Trophoblast cell (in vitro differentiated cells and primary cell): Measurements from ENCODE around the gene TMEM234.

Experiments used
- DNase-seq, 2 donors: peaks; one replicate each; pipeline ENCODE4 v3.0.0-alpha.2; 2016
- H2AFZ ChIP-seq: 2 replicates; pipeline ENCODE4 v1.6.1; 2013; ENCODE audit warnings: low read length, moderate library complexity, mild to moderate bottlenecking; ENCODE audit not compliant: insufficient read depth, poor library complexity
- H2AK5ac ChIP-seq: 2 replicates; pipeline ENCODE4 v1.6.1; 2013; ENCODE audit warnings: mild to moderate bottlenecking, low read length
- H2BK120ac ChIP-seq: 2 replicates; pipeline ENCODE4 v1.6.1; 2013; ENCODE audit warnings: low read length, mild to moderate bottlenecking, moderate library complexity; ENCODE audit not compliant: insufficient read depth, poor library complexity
- H2BK12ac ChIP-seq: 2 replicates; pipeline ENCODE4 v1.6.1; 2013; ENCODE audit warnings: mild to moderate bottlenecking, low read length, moderate library complexity
- H2BK5ac ChIP-seq: 2 replicates; pipeline ENCODE4 v1.6.1; 2013; ENCODE audit warnings: low read length, low read depth, moderate library complexity, mild to moderate bottlenecking; ENCODE audit not compliant: poor library complexity
- H3K14ac ChIP-seq: 2 replicates; pipeline ENCODE4 v1.6.1; 2013; ENCODE audit warnings: mild to moderate bottlenecking, low read length
- H3K18ac ChIP-seq: 2 replicates; pipeline ENCODE4 v1.6.1; 2013; ENCODE audit warnings: mild to moderate bottlenecking, low read length
- H3K23ac ChIP-seq: 2 replicates; pipeline ENCODE4 v1.6.1; 2013; ENCODE audit warnings: low read length
- H3K27ac ChIP-seq: 2 replicates; pipeline ENCODE4 v1.5.1; 2013; ENCODE audit warnings: low read depth, mild to moderate bottlenecking, inconsistent platforms, low read length, moderate library complexity
- H3K27me3 ChIP-seq: 2 replicates; pipeline ENCODE4 v1.6.1; 2013; ENCODE audit warnings: inconsistent platforms, mild to moderate bottlenecking, low read length, moderate library complexity; ENCODE audit not compliant: insufficient read depth
- H3K36me3 ChIP-seq, 2 experiments: 1 replicate in 1 of 2; 2 replicates in 1 of 2; pipeline ENCODE4 v1.6.1; 2013; ENCODE audit warnings: low read length in 2 of 2, mild to moderate bottlenecking in 2 of 2, moderate library complexity in 1 of 2; ENCODE audit not compliant: insufficient read depth in 2 of 2, control insufficient read depth in 1 of 2
- H3K4ac ChIP-seq: 2 replicates; pipeline ENCODE4 v1.6.1; 2013; ENCODE audit warnings: low read depth, mild to moderate bottlenecking, low read length, moderate library complexity
- H3K4me1 ChIP-seq, 2 experiments: 1 replicate in 1 of 2; 2 replicates in 1 of 2; pipeline ENCODE4 v1.6.1; 2013; ENCODE audit warnings: low read length in 2 of 2, mild to moderate bottlenecking in 2 of 2, moderate library complexity in 1 of 2; ENCODE audit not compliant: insufficient read depth in 2 of 2, control insufficient read depth in 1 of 2
- H3K4me2 ChIP-seq: 2 replicates; pipeline ENCODE4 v1.6.1; 2013; ENCODE audit warnings: inconsistent platforms, mild to moderate bottlenecking, low read length, moderate library complexity
- H3K4me3 ChIP-seq: 2 replicates; pipeline ENCODE4 v1.5.1; 2013; ENCODE audit warnings: mild to moderate bottlenecking, low read depth, low read length, inconsistent platforms
- H3K79me1 ChIP-seq: one replicate; pipeline ENCODE4 v1.6.1; 2013; ENCODE audit warnings: low read length
- H3K79me2 ChIP-seq: 2 replicates; pipeline ENCODE4 v1.6.1; 2013; ENCODE audit warnings: low read length, mild to moderate bottlenecking; ENCODE audit not compliant: control insufficient read depth, insufficient read depth, poor library complexity
- H3K9ac ChIP-seq: 2 replicates; pipeline ENCODE4 v1.6.1; 2013; ENCODE audit warnings: mild to moderate bottlenecking, low read length
- H3K9me3 ChIP-seq: 2 replicates; pipeline ENCODE4 v1.6.1; 2013; ENCODE audit warnings: low read depth, mild to moderate bottlenecking, control low read depth, inconsistent platforms, low read length; ENCODE audit not compliant: insufficient read depth
- H4K12ac ChIP-seq: 2 replicates; pipeline ENCODE4 v1.6.1; 2013; ENCODE audit warnings: low read depth, mild to moderate bottlenecking, low read length, moderate library complexity
- H4K8ac ChIP-seq: 2 replicates; pipeline ENCODE4 v1.6.1; 2013; ENCODE audit warnings: low read depth, mild to moderate bottlenecking, low read length, moderate library complexity
- H4K91ac ChIP-seq: one replicate; pipeline ENCODE4 v1.6.1; 2013; ENCODE audit warnings: low read depth, mild to moderate bottlenecking, low read length, moderate library complexity
- WGBS: extraction: QIAGEN DNeasy Blood & Tissue Kit; methylation state at CpG from one replicate; pipeline ENCODE4 v1.1.7; 2013; ENCODE audit warnings: missing lambda C conversion rate; ENCODE audit not compliant: insufficient read length, insufficient coverage; ENCODE audit errors: extremely low coverage; 5-methylcytosine and 5-hydroxymethylcytosine counted together

TMEM234 gene

DNA sequence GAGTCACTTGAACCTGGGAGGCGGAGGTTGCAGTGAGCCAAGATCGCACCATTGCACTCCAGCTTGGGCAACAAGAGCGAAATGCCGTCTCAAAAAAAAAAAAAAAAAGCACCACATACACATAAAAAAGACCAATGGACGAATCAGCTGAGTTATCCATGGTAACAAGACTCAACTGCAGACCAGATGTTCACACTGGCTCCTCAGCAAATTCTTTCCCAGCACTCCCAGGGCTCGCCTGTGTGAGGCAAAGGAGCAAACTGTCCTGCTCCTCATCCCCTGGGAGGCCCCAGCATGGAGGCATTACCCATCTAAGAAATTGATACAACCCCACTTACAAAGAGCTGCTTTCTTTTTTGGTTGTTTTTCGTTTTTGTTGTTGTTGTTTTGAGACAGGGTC is 3.1 kb downstream of the TMEM234 start:
- H3K4ac ChIP-seq: no peak overlapping the region
- H3K4me3 ChIP-seq: no peak overlapping the region
- no peak overlapping the region for H3K23ac ChIP-seq
- peaks cover 11% of the 10 kb centered on the region for H3K79me2 ChIP-seq
- no peak overlapping the region for H2AK5ac ChIP-seq
- no peak overlapping the region for H4K91ac ChIP-seq
- no peak overlapping the region for H2BK120ac ChIP-seq
- peaks cover 24 to 33% of the 10 kb centered on the region in 2 experiments for H3K36me3 ChIP-seq
- H2BK12ac ChIP-seq: no peak overlapping the region
- H3K4me1 ChIP-seq: peaks cover 7% of the 10 kb centered on the region in 2 experiments
- H4K12ac ChIP-seq: no peak overlapping the region
- no peaks in the 10 kb centered on the region for H3K27me3 ChIP-seq
- DNase-seq: no peak
- no peak overlapping the region for H2AFZ ChIP-seq
- H3K14ac ChIP-seq: no peak overlapping the region
- no peak overlapping the region for H3K4me2 ChIP-seq
- H3K27ac ChIP-seq: no peak overlapping the region
- H4K8ac ChIP-seq: no peak overlapping the region
- peaks cover 9% of the 10 kb centered on the region for H3K79me1 ChIP-seq
- WGBS: no CpG with 5 or more reads among the region's 7 CpGs
- no peak overlapping the region for H2BK5ac ChIP-seq
- no peak overlapping the region for H3K18ac ChIP-seq
- no peak overlapping the region for H3K9ac ChIP-seq
- H3K9me3 ChIP-seq: peaks cover 1% of the 10 kb centered on the region

DNA sequence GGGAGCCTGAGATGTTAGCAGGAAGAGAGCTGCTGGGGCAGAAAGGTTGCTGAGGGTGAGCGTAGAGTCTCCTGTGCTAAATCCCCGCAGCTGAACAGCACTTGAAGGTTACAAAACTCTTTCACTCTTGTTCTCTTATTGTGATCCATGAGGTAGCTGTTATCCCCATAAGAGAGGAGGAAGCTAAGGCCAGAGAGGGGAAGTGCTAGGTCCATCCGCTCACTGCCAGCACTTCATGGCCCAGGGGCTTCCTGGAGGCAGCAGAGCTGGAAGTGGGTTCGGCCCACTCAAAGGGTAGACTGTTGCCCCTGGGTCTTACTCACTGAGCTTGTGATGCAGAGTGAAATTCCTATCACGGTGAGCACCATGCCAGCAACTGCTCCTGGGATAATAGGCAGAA is 5.6 kb downstream of the TMEM234 start:
- Histone ChIP-seq H3K4me2 (no peak overlapping the region), H4K12ac (no peak overlapping the region), H3K4ac (no peak overlapping the region), H2BK12ac (no peak overlapping the region), H3K18ac (no peak overlapping the region), H2BK120ac (no peak overlapping the region), H3K79me1 (no peaks in the 10 kb centered on the region), H3K4me1 (peaks cover 5 to 7% of the 10 kb centered on the region in 2 experiments), H2AK5ac (no peak overlapping the region), H3K9ac (no peak overlapping the region), H4K91ac (no peak overlapping the region), H3K27ac (no peak overlapping the region), H2BK5ac (no peak overlapping the region), H3K27me3 (no peaks in the 10 kb centered on the region), H3K23ac (no peak overlapping the region), H3K4me3 (no peak overlapping the region), H4K8ac (no peak overlapping the region), H2AFZ (no peak overlapping the region), H3K36me3 (peaks cover 23 to 28% of the 10 kb centered on the region in 2 experiments), H3K79me2 (no peaks in the 10 kb centered on the region), H3K9me3 (no peaks in the 10 kb centered on the region), H3K14ac (no peak overlapping the region)
- WGBS: no CpG with 5 or more reads among the region's 5 CpGs
- DNase-seq: no peak

DNA sequence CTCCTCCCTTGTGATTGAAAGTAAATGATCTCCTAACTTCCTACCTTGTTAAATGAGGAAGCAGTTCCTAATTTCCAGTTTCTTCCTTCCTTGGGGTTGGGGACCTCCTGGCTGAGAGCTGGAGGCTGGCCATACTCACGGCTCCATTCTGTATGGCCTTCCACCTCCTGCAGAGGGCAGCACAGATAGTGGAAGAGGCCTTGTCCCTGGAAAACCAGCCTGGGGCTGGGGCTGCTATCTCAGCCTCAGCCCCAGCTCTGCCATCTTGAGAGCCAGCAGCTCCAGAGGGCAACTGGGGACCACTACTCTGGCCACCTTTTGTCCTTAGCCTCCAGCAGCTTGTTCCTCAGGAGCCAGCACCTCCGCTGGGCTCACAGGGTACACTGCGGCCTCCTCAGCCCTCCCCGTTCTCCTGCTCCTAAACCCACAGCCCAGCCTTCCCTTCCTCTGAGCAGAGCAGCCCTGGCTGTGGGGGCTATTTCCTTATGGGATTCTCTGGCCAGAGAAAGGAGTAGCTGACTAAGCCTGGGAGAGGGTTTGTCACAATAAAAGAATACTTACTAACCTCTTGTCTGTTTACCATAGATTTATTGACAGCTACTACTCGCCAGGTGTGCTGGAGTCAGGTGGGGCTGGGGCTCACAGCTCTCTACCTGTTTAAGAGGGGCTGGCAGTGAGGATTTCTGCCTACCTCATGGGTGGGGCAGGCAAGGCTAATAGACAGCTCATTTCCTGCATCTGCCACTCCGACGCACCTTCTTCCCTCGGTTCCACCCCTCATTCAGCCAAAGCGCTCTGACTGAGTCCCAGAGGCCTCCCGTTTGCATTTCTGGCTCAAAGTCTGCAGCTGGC is 6.3 kb downstream of the TMEM234 start:
- Histone ChIP-seq H2BK5ac (no peak overlapping the region), H3K79me1 (no peaks in the 10 kb centered on the region), H3K4me3 (no peak overlapping the region), H4K12ac (no peak overlapping the region), H2BK12ac (no peak overlapping the region), H3K14ac (no peak overlapping the region), H3K27me3 (no peaks in the 10 kb centered on the region), H3K27ac (no peak overlapping the region), H2AK5ac (no peak overlapping the region), H3K4me1 (peaks cover 0 to 2% of the 10 kb centered on the region in 2 experiments), H2AFZ (no peak overlapping the region), H3K36me3 (peaks cover 23 to 28% of the 10 kb centered on the region in 2 experiments), H3K4me2 (no peak overlapping the region), H4K91ac (no peak overlapping the region), H3K9me3 (no peaks in the 10 kb centered on the region), H3K23ac (no peak overlapping the region), H2BK120ac (no peak overlapping the region), H3K4ac (no peak overlapping the region), H4K8ac (no peak overlapping the region), H3K79me2 (no peaks in the 10 kb centered on the region), H3K9ac (no peak overlapping the region), H3K18ac (no peak overlapping the region)
- no CpG with 5 or more reads among the region's 10 CpGs for WGBS
- DNase-seq: peak; percentile 43 to 82

DNA sequence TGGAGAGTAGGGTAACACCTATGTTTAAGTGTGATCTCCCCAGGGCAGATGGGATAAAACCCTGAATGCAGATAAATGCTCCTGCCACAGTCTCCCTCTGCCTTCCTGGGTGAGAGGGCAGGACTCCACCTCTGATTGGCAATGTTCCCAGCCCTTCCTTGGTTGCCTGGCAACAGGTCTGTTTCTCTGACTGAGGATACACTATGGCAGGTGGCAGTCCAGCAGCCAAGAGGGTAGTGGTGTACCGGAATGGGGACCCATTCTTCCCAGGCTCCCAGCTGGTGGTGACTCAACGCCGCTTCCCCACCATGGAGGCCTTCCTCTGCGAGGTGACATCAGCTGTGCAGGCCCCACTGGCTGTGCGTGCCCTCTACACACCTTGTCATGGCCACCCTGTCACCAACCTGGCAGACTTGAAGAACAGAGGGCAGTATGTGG is 13.2 kb downstream of the TMEM234 start, which contains the start of gene DCDC2B:
DCDC2B (plus strand) TSS at position 199 of the 438 bp plus-strand sequence; CDS start at position 204, 5 bp downstream.
- H3K27ac ChIP-seq: no peak within 1 kb of the TSS
- peaks cover 10 to 13% of the 10 kb centered on the region in 2 experiments for H3K4me1 ChIP-seq
- no peak within 1 kb of the TSS for H2BK12ac ChIP-seq
- H4K91ac ChIP-seq: no peak within 1 kb of the TSS
- H3K27me3 ChIP-seq: no peaks in the 10 kb centered on the region
- H3K9me3 ChIP-seq: no peaks in the 10 kb centered on the region
- H2AFZ ChIP-seq: no peak within 1 kb of the TSS
- H3K79me1 ChIP-seq: peaks cover 8% of the 10 kb centered on the region
- no peak within 1 kb of the TSS for H4K8ac ChIP-seq
- H2AK5ac ChIP-seq: no peak within 1 kb of the TSS
- no peak within 1 kb of the TSS for H3K9ac ChIP-seq
- WGBS: no CpG with 5 or more reads among the region's 5 CpGs
- peaks cover 4% of the 10 kb centered on the region for H3K79me2 ChIP-seq
- no peak within 1 kb of the TSS for H3K18ac ChIP-seq
- H2BK5ac ChIP-seq: no peak within 1 kb of the TSS
- H3K4ac ChIP-seq: no peak within 1 kb of the TSS
- no peak within 1 kb of the TSS for H3K4me2 ChIP-seq
- no peak within 1 kb of the TSS for H3K14ac ChIP-seq
- H2BK120ac ChIP-seq: no peak within 1 kb of the TSS
- no peak within 1 kb of the TSS for H3K4me3 ChIP-seq
- H3K23ac ChIP-seq: no peak within 1 kb of the TSS
- H4K12ac ChIP-seq: no peak within 1 kb of the TSS
- peaks cover 3 to 8% of the 10 kb centered on the region in 2 experiments for H3K36me3 ChIP-seq
- peak; percentile 63 to 69 for DNase-seq
